GM18511 (cell line): ENCODE data around the gene NRG3.
A peak's percentile ranks its signal among the peaks of the same experiment; 100 is the strongest.

Experiments
- ATAC-seq: cut with Tn5 transposase; IDR thresholded peaks from one replicate; pipeline ENCODE4 v1.9.1; 2021; ENCODE audit warnings: mild to moderate bottlenecking, moderate library complexity; ENCODE audit not compliant: unreplicated experiment

Gene NRG3

GRCh38 chr10:82880776-82881290 lies 1005.8 kb downstream of the NRG3 start:
- no peak for ATAC-seq

GRCh38 chr10:82882722-82883121 lies 1007.7 kb downstream of the NRG3 start:
- no peak for ATAC-seq

GRCh38 chr10:82883603-82884002 lies 1008.6 kb downstream of the NRG3 start:
- no peak for ATAC-seq

- ATAC-seq = no peak
Measured at GRCh38 chr10:82887488-82887887, 1012.5 kb downstream of the NRG3 start.

GRCh38 chr10:82888809-82889455 lies 1013.9 kb downstream of the NRG3 start:
- no peak for ATAC-seq

GRCh38 chr10:82889728-82890127 lies 1014.7 kb downstream of the NRG3 start:
- no peak for ATAC-seq

GRCh38 chr10:82890573-82890972 lies 1015.6 kb downstream of the NRG3 start:
- no peak for ATAC-seq

- ATAC-seq = no peak
Measured at GRCh38 chr10:82908096-82908495, 1033.1 kb downstream of the NRG3 start.

- ATAC-seq = no peak
Measured at GRCh38 chr10:82908751-82909150, 1033.8 kb downstream of the NRG3 start.

- ATAC-seq = no peak
Measured at GRCh38 chr10:82910301-82910700, 1035.3 kb downstream of the NRG3 start.

GRCh38 chr10:82914655-82915136 lies 1039.7 kb downstream of the NRG3 start:
- ATAC-seq = peak; percentile 48

- no peak for ATAC-seq
Measured at GRCh38 chr10:82916941-82917340, 1041.9 kb downstream of the NRG3 start.

GRCh38 chr10:82918022-82918421 lies 1043.0 kb downstream of the NRG3 start:
- no peak for ATAC-seq

GRCh38 chr10:82922046-82922445 lies 1047.1 kb downstream of the NRG3 start:
- peak; percentile 42 for ATAC-seq

- ATAC-seq = no peak
Measured at GRCh38 chr10:82922755-82923154, 1047.8 kb downstream of the NRG3 start.

GRCh38 chr10:82924711-82925110 lies 1049.7 kb downstream of the NRG3 start:
- ATAC-seq = no peak

GRCh38 chr10:82925547-82925946 lies 1050.6 kb downstream of the NRG3 start:
- peak; percentile 64 for ATAC-seq

GRCh38 chr10:82932451-82932850 lies 1057.5 kb downstream of the NRG3 start:
- ATAC-seq = no peak

- no peak for ATAC-seq
Measured at GRCh38 chr10:82934429-82934828, 1059.4 kb downstream of the NRG3 start.

- ATAC-seq = no peak
Measured at GRCh38 chr10:82934947-82935346, 1060.0 kb downstream of the NRG3 start.

- no peak for ATAC-seq
Measured at GRCh38 chr10:82938331-82938730, 1063.3 kb downstream of the NRG3 start.

- ATAC-seq = no peak
Measured at GRCh38 chr10:82942286-82943099, 1067.5 kb downstream of the NRG3 start.
